ENCODE measurements around the gene TPP1.

DNA sequence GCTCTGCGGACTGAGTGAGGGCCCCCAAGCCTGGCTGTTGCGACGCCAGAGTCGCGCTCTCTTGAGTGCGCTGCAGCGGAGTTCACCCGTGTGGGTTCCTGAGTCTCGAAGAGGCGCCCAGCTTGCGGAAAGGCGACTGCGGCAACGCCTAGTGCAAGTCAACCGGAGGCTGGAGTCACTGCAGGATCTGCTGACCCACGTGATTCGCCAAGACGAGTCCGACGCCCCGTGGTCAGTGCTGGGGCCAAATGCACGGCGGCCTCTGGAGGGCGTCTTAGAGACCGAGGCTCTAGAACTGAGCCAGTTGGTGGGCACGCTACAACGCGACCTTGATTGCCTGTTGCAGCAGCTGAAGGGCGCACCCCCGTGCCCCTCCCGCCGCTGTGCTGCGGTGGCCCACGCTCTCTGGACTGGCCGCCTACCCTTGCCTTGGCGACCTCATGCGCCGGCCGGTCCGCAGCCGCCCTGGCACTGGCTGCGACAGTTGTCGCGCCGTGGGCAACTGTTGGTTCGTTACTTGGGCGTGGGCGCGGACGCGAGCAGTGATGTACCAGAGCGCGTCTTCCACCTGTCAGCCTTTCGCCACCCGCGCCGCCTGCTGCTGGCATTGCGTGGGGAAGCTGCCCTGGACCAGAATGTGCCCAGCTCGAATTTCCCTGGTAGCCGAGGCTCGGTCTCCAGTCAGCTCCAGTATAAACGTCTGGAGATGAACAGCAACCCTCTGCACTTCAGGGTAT is 48.4 kb downstream of the TPP1 start:
- TF ChIP-seq, protein P1, sequence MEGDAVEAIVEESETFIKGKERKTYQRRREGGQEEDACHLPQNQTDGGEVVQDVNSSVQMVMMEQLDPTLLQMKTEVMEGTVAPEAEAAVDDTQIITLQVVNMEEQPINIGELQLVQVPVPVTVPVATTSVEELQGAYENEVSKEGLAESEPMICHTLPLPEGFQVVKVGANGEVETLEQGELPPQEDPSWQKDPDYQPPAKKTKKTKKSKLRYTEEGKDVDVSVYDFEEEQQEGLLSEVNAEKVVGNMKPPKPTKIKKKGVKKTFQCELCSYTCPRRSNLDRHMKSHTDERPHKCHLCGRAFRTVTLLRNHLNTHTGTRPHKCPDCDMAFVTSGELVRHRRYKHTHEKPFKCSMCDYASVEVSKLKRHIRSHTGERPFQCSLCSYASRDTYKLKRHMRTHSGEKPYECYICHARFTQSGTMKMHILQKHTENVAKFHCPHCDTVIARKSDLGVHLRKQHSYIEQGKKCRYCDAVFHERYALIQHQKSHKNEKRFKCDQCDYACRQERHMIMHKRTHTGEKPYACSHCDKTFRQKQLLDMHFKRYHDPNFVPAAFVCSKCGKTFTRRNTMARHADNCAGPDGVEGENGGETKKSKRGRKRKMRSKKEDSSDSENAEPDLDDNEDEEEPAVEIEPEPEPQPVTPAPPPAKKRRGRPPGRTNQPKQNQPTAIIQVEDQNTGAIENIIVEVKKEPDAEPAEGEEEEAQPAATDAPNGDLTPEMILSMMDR (IDR thresholded peaks at IDR 0.05) = no peak
- no peak for TF ChIP-seq POLR2A (IDR thresholded peaks at IDR 0.05)
